HL-60 (cell line): Measurements from ENCODE around the gene ROR2.

Experiments used
- DNase-seq, 2 experiments: peaks; one replicate each; pipeline ENCODE4 v3.0.0-alpha.2; 2010 to 2020; ENCODE audit warnings: low read depth in 1 of 2, low spot score in 1 of 2
- H3K27ac ChIP-seq: fragments of 250-450 bp; sonication (Bioruptor Pico); replicated peaks from 2 replicates; pipeline ENCODE4 v1.5.1; 2020; ENCODE audit warnings: mild to moderate bottlenecking, moderate library complexity
- H3K27me3 ChIP-seq: fragments of 250-450 bp; sonication (Bioruptor Pico); 2 replicates; pipeline ENCODE4 v1.5.1; 2021; ENCODE audit warnings: mild to moderate bottlenecking, moderate library complexity; ENCODE audit not compliant: insufficient read depth, poor library complexity, severe bottlenecking
- H3K4me3 ChIP-seq: replicated peaks from 2 replicates; pipeline ENCODE4 v1.5.1; 2011; ENCODE audit warnings: mild to moderate bottlenecking, control low read depth, low read length; ENCODE audit not compliant: insufficient read depth
- CTCF ChIP-seq: IDR thresholded peaks from one replicate; pipeline ENCODE4 v1.5.1; 2011; ENCODE audit warnings: low read length, control low read depth, inconsistent platforms; ENCODE audit not compliant: insufficient read depth
- GABPA ChIP-seq: IDR thresholded peaks from 2 replicates; pipeline ENCODE4 v1.6.1; 2012; ENCODE audit warnings: low read depth
- POLR2AphosphoS5 ChIP-seq: IDR thresholded peaks from 2 replicates; pipeline ENCODE4 v1.6.1; 2012; ENCODE audit warnings: low read depth
- REST ChIP-seq: IDR thresholded peaks from 2 replicates; pipeline ENCODE4 v1.6.1; 2012; ENCODE audit warnings: low read depth; ENCODE audit not compliant: insufficient replicate concordance
- SPI1 ChIP-seq: IDR thresholded peaks from 2 replicates; pipeline ENCODE4 v1.6.1; 2012; ENCODE audit warnings: low read depth, mild to moderate bottlenecking, borderline replicate concordance

The ROR2 gene

GRCh38 chr9:91813176-91813795 lies 136.7 kb downstream of the ROR2 start:
- H3K27me3 ChIP-seq: no peaks in the 10 kb centered on the region
- no peak for DNase-seq
- no peak overlapping the region for H3K27ac ChIP-seq
- no peak overlapping the region for H3K4me3 ChIP-seq
- no peak for TF ChIP-seq POLR2AphosphoS5
- no peak for TF ChIP-seq GABPA
- TF ChIP-seq CTCF: no peak
- no peak for TF ChIP-seq REST

GRCh38 chr9:91812191-91812590 lies 137.8 kb downstream of the ROR2 start:
- Histone ChIP-seq H3K27me3 (no peaks in the 10 kb centered on the region), H3K27ac (no peak overlapping the region), H3K4me3 (no peak overlapping the region)
- no peak for TF ChIP-seq REST
- no peak for TF ChIP-seq CTCF
- no peak for TF ChIP-seq SPI1
- TF ChIP-seq POLR2AphosphoS5: no peak
- TF ChIP-seq GABPA: no peak
- DNase-seq: no peak

GRCh38 chr9:91811024-91811909 lies 138.8 kb downstream of the ROR2 start:
- TF ChIP-seq CTCF (no peak), POLR2AphosphoS5 (no peak), GABPA (no peak), REST (no peak), SPI1 (no peak)
- Histone ChIP-seq H3K4me3 (no peak overlapping the region), H3K27ac (no peak overlapping the region), H3K27me3 (no peaks in the 10 kb centered on the region)
- no peak for DNase-seq
